Astrocyte (in vitro differentiated cells and primary cell): ENCODE measurements around the gene PHB1.

Experiments used
- CTCF ChIP-seq: IDR thresholded peaks from 2 replicates; pipeline ENCODE4 v1.5.1; 2011; ENCODE audit warnings: low read depth, mild to moderate bottlenecking, inconsistent platforms, low read length, moderate library complexity; ENCODE audit not compliant: insufficient read depth
- EZH2 ChIP-seq: IDR thresholded peaks from 2 replicates; pipeline ENCODE4 v1.6.1; 2012; ENCODE audit warnings: mild to moderate bottlenecking, low read length, inconsistent platforms; ENCODE audit not compliant: insufficient read depth

GRCh38 chr17:49456183-49456965 lies 41.7 kb upstream of the PHB1 start:
- TF ChIP-seq CTCF (no peak), EZH2 (no peak)
